ENCODE data around the gene MAPK8IP3. TPM values are rescaled to one million over a fixed set of nuclear protein-coding genes. Genes with fewer than 3 reads are reported as not detected.

Gene MAPK8IP3
- total RNA-seq, 2 experiments from 2014 or later, result 93.4 to 96.8 TPM

- no peak overlapping the region for H3K27ac Mint-ChIP-seq
- H3K4me1 Mint-ChIP-seq, result peaks cover 4% of the 10 kb centered on the region
- H3K4me3 Mint-ChIP-seq, result no peak overlapping the region
- ChIA-PET POLR2A (no interaction called here), CTCF (no interaction called here)
- no peaks in the 10 kb centered on the region for H3K9me3 Mint-ChIP-seq
- H3K36me3 Mint-ChIP-seq (ENCODE audit: low read depth), result peaks cover 12% of the 10 kb centered on the region
- no peak for DNase-seq
- no peaks in the 10 kb centered on the region for H3K27me3 Mint-ChIP-seq
Observed at GRCh38 chr16:1818873-1819525, 113.0 kb downstream of the MAPK8IP3 start.

- peaks cover 10% of the 10 kb centered on the region for H3K4me1 Mint-ChIP-seq
- H3K9me3 Mint-ChIP-seq, result no peaks in the 10 kb centered on the region
- no peak for DNase-seq
- no peaks in the 10 kb centered on the region for H3K27me3 Mint-ChIP-seq
- no peak overlapping the region for H3K4me3 Mint-ChIP-seq
- ChIA-PET CTCF (no interaction called here), POLR2A (no interaction called here)
- H3K36me3 Mint-ChIP-seq (ENCODE audit: low read depth), result peaks cover 12% of the 10 kb centered on the region
- no peak overlapping the region for H3K27ac Mint-ChIP-seq
Observed at GRCh38 chr16:1819611-1820010, 113.6 kb downstream of the MAPK8IP3 start.

Other genes starting within 250 kb of the MAPK8IP3 start
- gene CLCN7, start 231.2 kb upstream of the MAPK8IP3 start, total RNA-seq, result 10 to 100 TPM; 44.2 to 49.4 TPM
- gene PTX4, start 217.3 kb upstream of the MAPK8IP3 start, total RNA-seq, result not detected
- 10 to 100 TPM; 49.4 to 51.9 TPM for gene TELO2, start 212.8 kb upstream of the MAPK8IP3 start, total RNA-seq
- gene TMEM204, start 172.5 kb upstream of the MAPK8IP3 start, total RNA-seq, result 10 to 100 TPM; 42.9 to 43.5 TPM
- gene IFT140, start 94.1 kb upstream of the MAPK8IP3 start, total RNA-seq, result 1 to 10 TPM; 7.7 to 9.1 TPM
- 10 to 100 TPM; 24.2 to 24.5 TPM for gene CRAMP1, start 93.8 kb upstream of the MAPK8IP3 start, total RNA-seq
- gene JPT2, start 27.9 kb upstream of the MAPK8IP3 start, total RNA-seq, result 10 to 100 TPM; 44.9 to 48.9 TPM
- 10 to 100 TPM; 48.0 to 52.0 TPM for gene NME3, start 65.3 kb downstream of the MAPK8IP3 start, total RNA-seq
- gene EME2, start 66.6 kb downstream of the MAPK8IP3 start, total RNA-seq, result 10 to 100 TPM; 23.5 to 24.7 TPM
- gene MRPS34, start 66.9 kb downstream of the MAPK8IP3 start, total RNA-seq, result 10 to 100 TPM; 94.9 to 98.3 TPM
- gene SPSB3, start 76.4 kb downstream of the MAPK8IP3 start, total RNA-seq, result 10 to 100 TPM; 46.4 to 47.7 TPM
- 10 to 100 TPM; 40.8 to 43.5 TPM for gene NUBP2, start 76.8 kb downstream of the MAPK8IP3 start, total RNA-seq
- gene IGFALS, start 87.5 kb downstream of the MAPK8IP3 start, total RNA-seq, result under 1 TPM in 1 of 2 experiments, not detected in 1; 0.23 TPM
- gene HAGH, start 120.6 kb downstream of the MAPK8IP3 start, total RNA-seq, result 10 to 100 TPM; 51.3 to 51.8 TPM
- 1 to 10 TPM; 7.7 to 7.9 TPM for gene FAHD1, start 121.0 kb downstream of the MAPK8IP3 start, total RNA-seq
- gene MEIOB, start 166.0 kb downstream of the MAPK8IP3 start, total RNA-seq, result under 1 TPM in 1 of 2 experiments, not detected in 1; 0.18 TPM
- gene HS3ST6, start 212.2 kb downstream of the MAPK8IP3 start, total RNA-seq, result not detected
- gene MSRB1, start 237.0 kb downstream of the MAPK8IP3 start, total RNA-seq, result 10 to 100 TPM; 17.9 TPM
- not detected for gene RPL3L, start 248.5 kb downstream of the MAPK8IP3 start, total RNA-seq

Data from activated CD4-positive, alpha-beta memory T cell treated with anti-CD3 and anti-CD28 coated beads, Interleukin-2, amount 10 ng/mL, durations not matched to agents 7 days and 5 days (primary cell).